HL-60 (cell line): Measurements from ENCODE around the gene DOK1.

ENCODE experiments used
- DNase-seq, 2 experiments: peaks; one replicate each; pipeline ENCODE4 v3.0.0-alpha.2; 2010 to 2020; ENCODE audit warnings: low read depth in 1 of 2, low spot score in 1 of 2
- H3K27ac ChIP-seq: fragments of 250-450 bp; sonication (Bioruptor Pico); replicated peaks from 2 replicates; pipeline ENCODE4 v1.5.1; 2020; ENCODE audit warnings: mild to moderate bottlenecking, moderate library complexity
- H3K27me3 ChIP-seq: fragments of 250-450 bp; sonication (Bioruptor Pico); 2 replicates; pipeline ENCODE4 v1.5.1; 2021; ENCODE audit warnings: mild to moderate bottlenecking, moderate library complexity; ENCODE audit not compliant: insufficient read depth, poor library complexity, severe bottlenecking
- H3K4me3 ChIP-seq: replicated peaks from 2 replicates; pipeline ENCODE4 v1.5.1; 2011; ENCODE audit warnings: mild to moderate bottlenecking, control low read depth, low read length; ENCODE audit not compliant: insufficient read depth
- CTCF ChIP-seq: IDR thresholded peaks from one replicate; pipeline ENCODE4 v1.5.1; 2011; ENCODE audit warnings: low read length, control low read depth, inconsistent platforms; ENCODE audit not compliant: insufficient read depth
- GABPA ChIP-seq: IDR thresholded peaks from 2 replicates; pipeline ENCODE4 v1.6.1; 2012; ENCODE audit warnings: low read depth
- POLR2AphosphoS5 ChIP-seq: IDR thresholded peaks from 2 replicates; pipeline ENCODE4 v1.6.1; 2012; ENCODE audit warnings: low read depth
- REST ChIP-seq: IDR thresholded peaks from 2 replicates; pipeline ENCODE4 v1.6.1; 2012; ENCODE audit warnings: low read depth; ENCODE audit not compliant: insufficient replicate concordance
- SPI1 ChIP-seq: IDR thresholded peaks from 2 replicates; pipeline ENCODE4 v1.6.1; 2012; ENCODE audit warnings: low read depth, mild to moderate bottlenecking, borderline replicate concordance

Gene DOK1

GRCh38 chr2:74522516-74522915, 32.0 kb upstream of the DOK1 start:
- Histone ChIP-seq H3K27me3 (peaks cover 18% of the 10 kb centered on the region), H3K4me3 (no peak overlapping the region), H3K27ac (no peak overlapping the region)
- no peak for DNase-seq
- no peak for TF ChIP-seq REST
- TF ChIP-seq POLR2AphosphoS5, result no peak
- no peak for TF ChIP-seq SPI1
- no peak for TF ChIP-seq CTCF
- TF ChIP-seq GABPA, result no peak

- peaks cover 7% of the 10 kb centered on the region for H3K27me3 ChIP-seq
- TF ChIP-seq SPI1 (no peak), GABPA (no peak), CTCF (no peak), POLR2AphosphoS5 (no peak), REST (no peak)
Measured at GRCh38 chr2:74524005-74524404, 30.5 kb upstream of the DOK1 start.

GRCh38 chr2:74524955-74525716, 29.4 kb upstream of the DOK1 start:
- Histone ChIP-seq H3K4me3 (no peak overlapping the region), H3K27ac (no peak overlapping the region), H3K27me3 (no peaks in the 10 kb centered on the region)
- no peak for TF ChIP-seq POLR2AphosphoS5
- TF ChIP-seq CTCF, result no peak
- no peak for TF ChIP-seq REST
- TF ChIP-seq SPI1, result no peak
- no peak for TF ChIP-seq GABPA
- DNase-seq, result no peak

More at GRCh38 chr2:74524005-74524404, 30.5 kb upstream of the DOK1 start:
- no peak overlapping the region for H3K4me3 ChIP-seq
- no peak for DNase-seq
- no peak overlapping the region for H3K27ac ChIP-seq
